GM12875 (cell line): ENCODE measurements around the gene FMNL2.
"Not testable (repeated sequence)": the region's sequence is repeated elsewhere in the genome, so short reads cannot be mapped to it uniquely, and the experiment has no call there.

Source experiments
- H3K4me3 ChIP-seq: one replicate; pipeline ENCODE4 v1.5.1; 2011; ENCODE audit warnings: low read depth, low read length, control low read depth
- TF ChIP-seq, protein P1 (sequence below): IDR thresholded peaks from 2 replicates; pipeline ENCODE4 v1.5.1; 2011; ENCODE audit warnings: low read depth, mild to moderate bottlenecking, control low read depth, inconsistent platforms, low read length, moderate library complexity, borderline replicate concordance; ENCODE audit not compliant: insufficient read depth

FMNL2 gene

DNA sequence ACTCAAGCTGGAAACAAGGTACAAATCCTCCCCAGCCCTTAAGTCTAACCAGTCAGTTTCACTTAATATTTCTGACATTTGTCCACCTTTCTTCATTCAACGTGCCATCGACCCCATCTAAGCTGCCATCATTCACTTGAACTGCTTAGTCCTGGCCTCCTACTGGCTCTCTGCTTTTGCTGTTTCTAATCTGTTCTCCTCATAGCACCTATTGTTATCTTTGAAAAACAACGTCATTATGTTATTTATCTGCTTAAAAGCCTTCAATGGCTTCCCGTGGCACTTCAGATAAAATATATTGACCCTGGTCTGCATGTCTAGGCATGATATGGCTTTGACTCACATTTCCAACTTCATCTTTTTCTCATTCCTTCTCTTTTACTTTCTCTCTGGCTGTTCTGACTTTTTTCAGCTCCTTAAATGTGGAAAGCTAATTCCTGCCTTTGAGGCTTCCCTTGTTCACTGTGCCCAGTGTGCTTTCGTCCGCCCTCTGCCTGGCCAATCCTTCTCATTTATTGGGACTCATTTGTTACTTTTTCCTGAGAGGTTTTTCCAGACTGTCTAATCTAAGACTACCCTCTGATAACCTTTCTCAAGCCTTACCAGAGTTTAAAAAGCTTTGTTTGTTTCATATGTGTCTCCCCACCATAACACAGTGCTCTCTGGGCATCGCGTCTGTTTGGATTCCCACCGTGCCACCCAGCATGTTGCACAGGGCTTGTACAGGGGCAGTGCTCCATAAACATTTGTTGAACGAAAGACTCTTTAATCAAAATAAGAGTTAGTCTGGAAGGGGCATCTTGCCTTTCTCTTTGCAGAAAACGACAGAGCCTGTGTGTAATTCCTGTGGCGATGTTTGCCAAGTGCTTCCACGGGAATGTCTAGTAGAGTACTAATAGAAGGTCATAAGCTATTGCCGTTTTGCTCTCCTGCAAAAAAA is 183.9 kb downstream of the FMNL2 start:
- H3K4me3 ChIP-seq: no peak overlapping the region
- TF ChIP-seq, protein P1, sequence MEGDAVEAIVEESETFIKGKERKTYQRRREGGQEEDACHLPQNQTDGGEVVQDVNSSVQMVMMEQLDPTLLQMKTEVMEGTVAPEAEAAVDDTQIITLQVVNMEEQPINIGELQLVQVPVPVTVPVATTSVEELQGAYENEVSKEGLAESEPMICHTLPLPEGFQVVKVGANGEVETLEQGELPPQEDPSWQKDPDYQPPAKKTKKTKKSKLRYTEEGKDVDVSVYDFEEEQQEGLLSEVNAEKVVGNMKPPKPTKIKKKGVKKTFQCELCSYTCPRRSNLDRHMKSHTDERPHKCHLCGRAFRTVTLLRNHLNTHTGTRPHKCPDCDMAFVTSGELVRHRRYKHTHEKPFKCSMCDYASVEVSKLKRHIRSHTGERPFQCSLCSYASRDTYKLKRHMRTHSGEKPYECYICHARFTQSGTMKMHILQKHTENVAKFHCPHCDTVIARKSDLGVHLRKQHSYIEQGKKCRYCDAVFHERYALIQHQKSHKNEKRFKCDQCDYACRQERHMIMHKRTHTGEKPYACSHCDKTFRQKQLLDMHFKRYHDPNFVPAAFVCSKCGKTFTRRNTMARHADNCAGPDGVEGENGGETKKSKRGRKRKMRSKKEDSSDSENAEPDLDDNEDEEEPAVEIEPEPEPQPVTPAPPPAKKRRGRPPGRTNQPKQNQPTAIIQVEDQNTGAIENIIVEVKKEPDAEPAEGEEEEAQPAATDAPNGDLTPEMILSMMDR: no peak

DNA sequence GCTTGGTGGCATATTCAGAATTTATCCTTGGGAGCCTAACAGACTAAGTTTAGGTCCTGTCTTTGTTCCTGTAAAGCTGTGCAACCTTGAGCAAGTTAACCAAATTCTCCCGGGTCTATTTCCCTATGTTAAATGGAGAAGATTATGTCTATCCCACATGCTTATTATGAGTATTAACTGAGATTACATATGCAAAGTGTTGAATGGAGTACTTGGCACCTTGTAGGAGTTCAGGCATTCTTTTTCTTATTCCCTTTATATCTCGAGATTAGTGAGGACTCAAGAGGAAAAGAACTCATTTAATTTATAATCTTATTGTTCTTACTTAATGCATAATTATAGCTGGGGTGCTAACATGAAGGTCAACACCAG is 184.6 kb downstream of the FMNL2 start:
- TF ChIP-seq, protein P1: no peak
- H3K4me3 ChIP-seq: no peak overlapping the region

DNA sequence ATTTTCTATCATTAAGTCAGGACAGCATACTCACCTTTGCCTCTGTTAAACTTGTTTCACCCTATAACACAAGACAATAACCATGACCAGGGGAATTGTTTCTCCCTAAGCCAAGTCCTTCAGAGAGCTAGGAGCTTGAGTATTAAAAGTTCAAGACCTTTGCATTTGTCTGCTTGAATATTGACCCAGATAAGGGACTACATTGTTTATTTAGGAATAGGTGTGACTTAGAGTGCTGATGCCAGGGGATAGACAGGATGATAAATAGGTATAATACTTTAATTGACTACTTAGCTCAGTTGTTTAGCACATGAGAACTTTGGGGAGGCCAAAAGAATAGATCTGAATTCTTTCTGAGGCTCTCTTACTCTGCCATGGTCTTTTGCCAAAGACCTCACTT is 185.8 kb downstream of the FMNL2 start:
- TF ChIP-seq, protein P1: no peak
- no peak overlapping the region for H3K4me3 ChIP-seq

DNA sequence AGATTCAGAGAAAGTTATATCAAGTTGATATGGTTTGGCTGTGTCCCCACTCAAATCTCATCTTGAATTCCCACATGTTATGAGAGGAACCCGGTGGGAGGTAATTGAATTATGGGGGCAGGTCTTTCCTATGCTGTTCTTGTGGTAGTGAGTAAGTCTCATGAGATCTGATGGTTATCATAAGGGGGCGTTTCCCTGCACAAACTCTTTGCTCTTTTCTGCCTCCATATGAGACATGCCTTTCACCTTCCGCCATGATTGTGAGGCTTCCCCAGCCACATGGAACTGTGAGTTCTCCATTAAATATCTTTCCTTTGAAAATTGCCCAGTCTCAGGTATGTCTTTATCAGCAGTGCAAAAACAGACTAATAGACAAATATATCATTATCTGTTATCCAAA is 187.5 kb downstream of the FMNL2 start:
- not testable (repeated sequence) for H3K4me3 ChIP-seq

DNA sequence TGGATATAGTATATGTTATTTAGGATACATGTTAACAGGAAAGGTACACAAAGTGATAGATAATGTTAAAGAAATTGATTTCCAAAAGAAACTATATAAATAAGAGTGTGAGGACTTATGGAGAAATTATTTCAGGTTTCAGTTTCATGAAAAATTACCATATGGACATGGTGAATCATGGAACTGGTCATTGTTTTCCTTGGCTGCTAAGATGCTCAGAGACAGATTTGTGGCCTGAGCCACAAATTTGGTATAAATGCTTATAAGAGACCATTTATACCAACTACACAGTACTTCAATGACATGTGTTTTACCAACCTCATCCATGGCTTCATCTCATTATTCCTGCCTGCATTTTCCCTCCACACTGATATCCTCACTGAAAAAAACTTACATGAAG is 188.1 kb downstream of the FMNL2 start:
- TF ChIP-seq, protein P1: no peak
- no peak overlapping the region for H3K4me3 ChIP-seq

DNA sequence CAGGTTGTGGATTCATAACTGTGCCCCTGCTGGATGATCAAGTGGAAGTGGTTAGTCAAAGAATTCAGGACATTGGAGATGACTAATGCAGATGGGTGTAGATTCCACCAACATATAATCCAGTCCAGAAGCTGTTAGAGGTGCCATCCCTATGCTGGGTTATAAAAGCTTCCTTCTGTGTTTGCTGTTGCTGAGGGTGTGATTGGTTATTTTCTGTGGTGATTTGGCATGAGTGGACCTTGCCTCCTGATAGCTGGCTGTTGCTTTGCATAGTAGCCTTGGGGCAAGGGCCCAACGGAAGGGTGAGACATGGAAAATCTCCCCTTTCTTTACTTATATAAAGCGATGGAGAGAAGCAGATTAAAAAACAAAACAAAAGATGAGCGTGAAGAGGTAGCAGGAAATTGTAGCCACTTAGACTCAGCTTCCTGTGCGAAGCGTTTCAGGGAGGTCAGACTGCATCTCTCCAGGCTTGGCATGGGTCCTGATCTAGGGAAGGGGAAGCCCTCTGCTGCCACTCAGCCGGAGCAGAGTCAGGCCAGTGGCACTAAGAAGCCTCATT is 190.4 kb downstream of the FMNL2 start:
- H3K4me3 ChIP-seq: no peak overlapping the region
- TF ChIP-seq, protein P1: no peak

DNA sequence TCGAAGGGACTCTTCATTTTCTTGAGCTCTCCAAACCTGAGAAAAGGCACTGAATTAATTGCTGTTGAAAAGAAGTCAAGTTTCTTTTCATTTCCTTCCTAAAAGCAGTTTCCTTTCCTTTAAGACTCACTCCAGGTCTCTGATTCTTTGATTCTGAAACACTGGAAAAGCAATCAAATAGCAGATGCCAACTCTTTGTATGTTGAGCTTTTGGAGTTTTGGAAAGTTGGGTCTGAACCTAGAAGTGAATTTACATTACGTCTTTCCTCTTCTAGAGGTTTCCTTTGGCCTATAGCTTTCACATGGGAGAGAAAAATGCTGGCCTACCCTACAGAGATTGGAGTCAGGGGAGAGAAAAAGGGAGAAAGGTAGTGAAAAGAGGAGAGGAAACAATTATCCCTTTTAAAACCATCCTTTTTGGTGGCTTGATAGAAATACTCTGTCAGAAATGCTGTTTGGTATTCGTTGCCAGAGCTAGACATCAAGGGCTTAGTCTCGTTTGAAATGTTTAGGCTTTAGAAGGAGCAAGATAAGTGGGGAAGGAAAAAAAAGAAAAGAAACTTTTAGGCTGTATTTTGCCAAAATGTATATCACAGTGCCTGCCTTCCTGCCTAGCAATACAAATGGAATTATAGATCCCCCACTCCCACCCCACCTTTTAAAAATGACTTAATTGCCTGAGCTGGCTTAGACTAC is 194.6 kb downstream of the FMNL2 start:
- H3K4me3 ChIP-seq: no peak overlapping the region
- TF ChIP-seq, protein P1: no peak
